Urinary bladder (tissue), 4 donors: ENCODE measurements around the gene PIK3C3. TPM values are rescaled to one million over a fixed set of nuclear protein-coding genes. Genes with fewer than 3 reads are reported as not detected.
"Not testable (repeated sequence)": the region's sequence is repeated elsewhere in the genome, so short reads cannot be mapped to it uniquely, and the experiment has no call there.

ENCODE experiments used
- DNase-seq: peaks from one replicate; pipeline ENCODE4 v3.0.0-alpha.2; 2015; ENCODE audit errors: extremely low spot score
- H3K27ac ChIP-seq: one replicate; pipeline ENCODE4 v1.5.1; 2013; ENCODE audit warnings: low read depth, mild to moderate bottlenecking, moderate library complexity
- H3K36me3 ChIP-seq: one replicate; pipeline ENCODE4 v1.6.1; 2013; ENCODE audit warnings: mild to moderate bottlenecking, moderate library complexity; ENCODE audit not compliant: insufficient read depth
- H3K4me1 ChIP-seq: one replicate; pipeline ENCODE4 v1.6.1; 2013; ENCODE audit warnings: mild to moderate bottlenecking, moderate library complexity; ENCODE audit not compliant: insufficient read depth
- H3K4me3 ChIP-seq: one replicate; pipeline ENCODE4 v1.5.1; 2013; ENCODE audit warnings: low read depth, low read length
- WGBS: extraction: QIAGEN DNeasy Blood & Tissue Kit; methylation state at CpG from one replicate; pipeline ENCODE4 v1.1.7; 2013; 5-methylcytosine and 5-hydroxymethylcytosine counted together
- polyA plus RNA-seq: library from polyadenylated mRNA; stranded (reverse); fragments of 200-250 nt; gene quantifications from one replicate; pipeline ENCODE4 v1.2.3, GENCODE V29; 2013
- total RNA-seq: library from RNA; depleted of rRNA; stranded (reverse); fragments of >200 nt; gene quantifications from one replicate; pipeline ENCODE4 v1.2.3, GENCODE V29; 2014
- donor health status: healthy with polysubstance abuse.
- donor health status: healthy.

PIK3C3 gene
- total and polyA plus RNA-seq, 2 donors, result 24.9 to 82.9 TPM

DNA sequence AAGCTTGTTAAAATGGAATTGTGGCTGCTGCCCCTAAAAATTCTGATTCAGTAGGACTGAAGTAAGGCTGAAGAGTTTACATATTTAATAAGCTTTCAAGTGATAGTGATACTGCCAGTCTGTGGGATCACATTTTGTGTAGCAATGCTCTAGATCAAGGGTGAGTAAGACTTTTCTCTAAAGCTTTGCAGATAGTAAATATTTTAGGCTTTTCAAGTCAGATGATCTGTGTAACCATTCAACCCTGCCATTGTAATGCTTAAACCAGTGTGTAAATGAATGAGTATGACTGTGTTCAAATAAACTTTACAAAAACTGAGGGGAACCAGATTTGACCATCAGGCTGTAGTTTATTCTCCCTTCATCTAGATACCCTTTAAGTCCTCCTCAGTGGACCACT lies 92.7 kb downstream of the PIK3C3 start:
- H3K4me3 ChIP-seq, result no peak overlapping the region
- no peak overlapping the region for H3K27ac ChIP-seq
- no peak for DNase-seq
- H3K36me3 ChIP-seq, result no peaks in the 10 kb centered on the region
- H3K4me1 ChIP-seq, result no peaks in the 10 kb centered on the region

DNA sequence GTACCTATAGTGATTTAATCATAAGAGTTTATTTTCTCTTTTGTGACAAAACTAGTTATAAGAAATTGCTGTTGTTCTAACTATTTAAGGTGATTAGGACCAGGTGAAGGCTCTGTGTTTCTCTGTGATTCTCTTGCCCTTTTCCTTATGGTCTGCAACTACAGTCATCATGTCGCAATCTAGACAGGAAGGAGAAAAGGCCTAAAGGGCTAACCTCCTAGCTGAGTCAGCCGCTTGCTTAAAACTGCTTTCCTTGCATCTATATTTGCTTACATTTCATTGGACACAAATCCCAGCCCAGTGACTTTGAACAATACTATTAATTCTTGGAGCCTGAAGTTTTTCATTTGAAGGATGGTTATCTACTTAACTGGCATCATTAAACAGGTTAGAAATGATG lies 93.1 kb downstream of the PIK3C3 start:
- no peak for DNase-seq
- Histone ChIP-seq H3K4me3 (no peak overlapping the region), H3K4me1 (no peaks in the 10 kb centered on the region), H3K36me3 (no peaks in the 10 kb centered on the region), H3K27ac (no peak overlapping the region)
- 70% methylated on average over 2 of the region's 2 CpGs for WGBS

DNA sequence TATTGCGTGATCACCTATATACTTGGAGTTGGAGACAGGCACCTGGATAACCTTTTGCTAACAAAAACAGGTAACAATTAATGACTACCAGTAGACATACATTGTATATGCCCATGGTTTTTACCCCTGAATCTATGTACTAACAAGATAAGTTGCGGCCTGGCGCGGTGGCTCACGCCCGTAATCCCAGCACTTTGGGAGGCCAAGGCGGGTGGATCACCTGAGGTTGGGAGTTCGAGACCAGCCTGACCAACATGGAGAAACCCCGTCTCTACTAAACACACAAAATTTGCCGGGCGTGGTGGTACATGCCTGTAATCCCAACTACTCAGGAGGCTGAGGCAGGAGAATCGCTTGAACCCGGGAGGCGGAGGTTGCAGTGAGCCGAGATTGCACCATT lies 94.5 kb downstream of the PIK3C3 start:
- H3K27ac ChIP-seq, H3K4me1 ChIP-seq, H3K4me3 ChIP-seq, H3K36me3 ChIP-seq, DNase-seq: not testable (repeated sequence)
- WGBS, result 98% methylated on average over 15 of the region's 15 CpGs

DNA sequence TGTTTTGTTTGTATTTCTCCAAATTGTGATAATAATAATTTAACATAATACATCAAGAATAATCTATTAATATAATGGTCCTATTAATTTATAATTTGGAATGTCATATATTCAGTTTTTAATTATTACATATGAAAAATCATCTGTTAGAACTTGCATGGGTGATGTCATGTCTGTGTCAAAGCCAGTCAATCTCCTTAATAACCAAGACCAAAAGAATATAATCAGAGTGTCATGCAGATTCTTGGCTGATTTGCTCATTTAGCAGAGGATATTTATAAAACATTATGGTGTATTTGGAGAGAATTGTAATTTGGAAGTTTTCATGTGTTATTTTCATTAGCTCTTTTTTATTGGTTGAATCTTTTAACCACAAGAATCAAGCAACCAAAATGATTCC lies 96.4 kb downstream of the PIK3C3 start:
- no peak for DNase-seq
- Histone ChIP-seq H3K36me3 (no peaks in the 10 kb centered on the region), H3K27ac (no peak overlapping the region)

DNA sequence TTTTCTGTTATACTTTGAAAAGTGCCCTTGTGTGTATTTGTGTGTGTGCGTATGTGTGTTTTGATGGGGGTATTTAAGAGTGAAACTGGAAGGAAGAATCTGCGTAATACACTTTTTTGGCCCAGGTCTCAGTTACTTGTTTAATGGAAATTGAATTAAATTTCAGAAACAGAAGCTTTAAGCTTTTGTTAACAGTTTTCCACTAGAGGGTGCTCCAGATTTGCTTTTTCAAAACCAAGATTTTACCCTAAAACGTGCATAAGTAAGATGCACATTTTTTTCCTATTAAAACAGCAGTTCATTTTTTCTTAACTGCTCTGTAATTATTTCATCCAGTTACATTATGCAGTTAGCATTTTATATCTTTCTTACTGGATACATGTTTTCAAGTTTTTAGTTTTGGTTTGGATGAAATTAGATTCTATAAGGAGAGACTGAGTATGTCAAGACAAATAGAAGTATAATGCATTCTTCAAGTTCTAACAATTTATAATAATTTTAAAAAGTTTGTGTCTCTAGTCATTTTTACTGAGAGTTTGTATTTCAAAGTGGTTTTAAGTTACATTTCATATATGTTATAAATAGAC lies 97.2 kb downstream of the PIK3C3 start:
- WGBS, result 66% methylated on average over 3 of the region's 3 CpGs
- no peak for DNase-seq
- no peaks in the 10 kb centered on the region for H3K36me3 ChIP-seq
- no peak overlapping the region for H3K27ac ChIP-seq
- H3K4me3 ChIP-seq, result no peak overlapping the region
- H3K4me1 ChIP-seq, result no peaks in the 10 kb centered on the region

More for the DNA sequence above, 96.4 kb downstream of the PIK3C3 start:
- no peak overlapping the region for H3K4me3 ChIP-seq
- no peaks in the 10 kb centered on the region for H3K4me1 ChIP-seq

DNA sequence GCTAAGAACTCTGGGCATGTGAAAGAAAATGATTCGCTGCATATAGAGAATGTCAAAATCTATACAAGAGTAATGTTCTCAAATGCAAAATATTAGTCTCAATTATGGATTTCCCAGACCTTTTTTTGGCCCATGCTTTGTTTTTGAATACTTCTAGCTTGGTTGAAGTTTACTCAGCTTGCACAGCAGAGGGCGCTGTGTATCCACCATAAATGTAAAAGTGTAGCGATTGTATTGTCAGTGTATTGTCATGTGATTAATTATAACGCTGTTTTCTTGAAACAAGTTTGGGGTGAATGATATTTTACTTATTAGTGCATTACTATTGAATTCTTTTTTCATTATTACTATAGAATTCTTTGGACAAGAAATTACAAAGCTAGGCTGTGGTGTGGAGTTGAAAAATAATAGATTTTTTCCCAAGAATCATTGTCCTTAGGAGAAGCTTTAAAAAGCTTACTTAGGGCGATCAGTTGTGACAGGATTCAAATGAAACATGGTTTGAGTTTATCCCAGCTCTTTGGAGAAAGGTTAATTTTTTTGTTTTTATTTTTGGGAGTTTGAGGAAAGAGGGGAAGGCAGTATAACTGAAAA lies 98.3 kb downstream of the PIK3C3 start:
- 20% methylated on average over 5 of the region's 5 CpGs for WGBS
- Histone ChIP-seq H3K4me1 (no peaks in the 10 kb centered on the region), H3K36me3 (no peaks in the 10 kb centered on the region), H3K27ac (no peak overlapping the region), H3K4me3 (no peak overlapping the region)
- DNase-seq, result no peak

DNA sequence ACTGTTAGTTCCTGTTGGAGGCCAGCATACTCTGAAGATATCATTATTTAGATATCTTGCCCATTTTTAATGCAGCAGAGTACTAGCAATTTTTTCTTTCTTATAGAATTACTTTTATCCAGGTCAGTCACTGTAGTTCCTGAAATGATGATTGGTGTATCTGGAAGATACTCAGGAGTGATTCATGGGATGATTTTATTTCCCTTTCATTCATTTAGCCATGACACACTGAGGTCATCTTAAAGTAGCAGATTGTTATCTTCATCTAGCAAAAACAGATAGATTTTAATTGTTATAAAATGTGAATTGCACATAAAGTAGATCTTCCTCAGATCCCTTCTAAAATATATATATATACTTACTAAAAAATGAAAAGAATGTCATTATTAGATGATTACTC lies 109.1 kb downstream of the PIK3C3 start:
- DNase-seq, result no peak
- H3K36me3 ChIP-seq, result peaks cover 6% of the 10 kb centered on the region
- no peak overlapping the region for H3K4me3 ChIP-seq
- no peak overlapping the region for H3K27ac ChIP-seq
- H3K4me1 ChIP-seq, result no peaks in the 10 kb centered on the region

DNA sequence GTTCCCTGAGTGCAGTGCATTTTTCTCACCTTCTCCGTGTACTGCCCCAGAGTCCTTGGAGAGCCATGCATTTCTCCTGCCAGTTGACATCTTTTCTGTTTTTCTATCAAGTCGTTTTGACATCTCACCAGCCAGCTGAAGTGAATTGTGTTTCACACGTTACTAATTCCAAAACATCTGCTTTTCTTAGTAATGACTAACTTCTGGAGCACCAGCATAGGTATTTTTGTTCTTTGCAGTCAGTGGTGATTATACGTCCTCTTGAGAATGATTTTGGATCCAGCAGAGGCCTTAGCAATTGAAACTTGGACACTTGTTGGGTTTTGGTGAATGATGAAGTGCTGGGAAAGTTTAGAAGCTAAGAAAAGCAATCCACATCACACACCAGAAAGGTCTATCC lies 112.5 kb downstream of the PIK3C3 start:
- 87% methylated on average over 4 of the region's 4 CpGs for WGBS
- no peaks in the 10 kb centered on the region for H3K4me1 ChIP-seq
- DNase-seq, result no peak
- H3K4me3 ChIP-seq, result no peak overlapping the region
- H3K27ac ChIP-seq, result no peak overlapping the region
- H3K36me3 ChIP-seq, result peaks cover 4% of the 10 kb centered on the region

DNA sequence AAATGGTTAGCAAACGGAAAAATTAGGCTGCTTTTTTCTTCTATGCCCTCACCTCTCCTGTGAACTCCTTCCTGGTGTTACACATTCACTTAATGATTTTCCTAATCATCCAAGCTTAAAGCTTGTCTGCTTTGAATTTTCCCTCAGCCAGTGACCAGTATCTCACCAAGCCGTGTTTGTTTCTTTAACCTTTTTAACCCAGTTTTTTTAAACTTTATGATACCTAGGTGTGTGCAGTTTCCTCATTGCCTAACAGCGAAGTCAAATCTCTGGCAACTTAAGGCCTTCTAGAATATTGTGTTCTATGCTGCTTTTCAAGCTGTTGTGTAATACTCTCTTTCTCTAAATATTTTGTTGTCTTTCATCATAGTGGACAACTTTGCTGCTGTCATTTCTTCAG lies 113.0 kb downstream of the PIK3C3 start:
- no peak for DNase-seq
- WGBS, result 84% methylated on average over 3 of the region's 3 CpGs
- no peak overlapping the region for H3K27ac ChIP-seq

DNA sequence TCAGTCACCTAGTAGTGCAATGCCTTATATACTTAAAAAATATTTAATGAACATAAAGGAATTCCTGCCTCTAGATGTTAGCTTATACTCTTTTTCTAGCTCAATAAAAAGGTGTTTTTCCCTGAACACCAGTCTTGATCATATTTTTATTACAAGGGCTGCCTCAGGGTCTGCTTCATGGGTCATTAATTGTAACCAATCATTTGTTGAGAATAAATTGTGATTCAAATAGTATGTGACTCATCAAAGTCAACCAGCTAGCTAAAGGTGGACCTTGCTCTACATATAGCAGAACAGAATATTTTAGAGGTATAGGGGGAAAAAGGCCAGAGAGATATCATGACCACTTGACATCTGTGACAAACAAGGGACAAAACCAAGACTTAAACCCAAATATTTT lies 114.0 kb downstream of the PIK3C3 start:
- Histone ChIP-seq H3K4me1 (no peaks in the 10 kb centered on the region), H3K27ac (no peak overlapping the region), H3K36me3 (peaks cover 4% of the 10 kb centered on the region), H3K4me3 (no peak overlapping the region)
- DNase-seq, result no peak

More for the DNA sequence above, 113.0 kb downstream of the PIK3C3 start:
- Histone ChIP-seq H3K4me3 (no peak overlapping the region), H3K4me1 (no peaks in the 10 kb centered on the region), H3K36me3 (peaks cover 4% of the 10 kb centered on the region)

DNA sequence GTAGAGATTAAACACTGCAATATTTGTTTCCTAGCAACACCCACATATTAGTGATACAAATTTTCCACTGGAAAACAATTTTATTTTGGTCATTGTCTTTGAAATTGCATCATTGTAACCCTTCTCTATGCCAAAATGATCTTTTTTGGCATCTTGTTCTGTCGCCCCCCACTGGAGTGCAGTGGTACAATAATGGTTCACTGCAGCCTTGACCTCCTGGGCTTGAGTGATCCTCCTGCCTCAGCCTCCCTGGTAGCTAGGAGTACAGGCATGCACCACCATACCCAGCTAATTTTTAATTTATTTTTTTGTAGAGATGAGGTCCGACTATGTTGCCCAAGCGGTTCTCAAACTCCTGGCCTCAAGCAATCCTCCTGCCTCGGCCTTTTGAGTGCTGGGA lies 117.4 kb downstream of the PIK3C3 start:
- no peaks in the 10 kb centered on the region for H3K4me1 ChIP-seq
- DNase-seq, result no peak
- 99% methylated on average over 4 of the region's 4 CpGs for WGBS
- peaks cover 4% of the 10 kb centered on the region for H3K36me3 ChIP-seq
- no peak overlapping the region for H3K27ac ChIP-seq
- H3K4me3 ChIP-seq, result no peak overlapping the region

DNA sequence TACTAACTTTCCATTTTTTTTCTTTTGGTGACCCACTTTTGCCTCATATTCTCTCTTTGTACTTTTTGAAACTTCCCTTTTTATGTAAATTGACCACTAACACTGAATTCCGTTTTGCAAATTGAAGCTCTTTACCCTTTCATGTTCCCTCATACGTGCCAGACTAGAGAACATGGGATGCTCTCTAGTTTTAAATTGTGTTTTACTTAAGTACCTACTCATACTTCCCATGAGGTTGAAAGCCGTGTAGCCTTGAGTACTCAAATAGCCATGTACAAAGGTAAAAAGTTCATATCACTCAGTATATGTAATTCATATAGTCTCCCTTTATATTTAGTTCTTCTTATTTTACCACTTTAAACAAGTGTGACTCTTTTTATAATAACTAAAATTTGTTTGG lies 119.7 kb downstream of the PIK3C3 start:
- WGBS, result 85% methylated on average over 3 of the region's 3 CpGs
- no peak overlapping the region for H3K27ac ChIP-seq

DNA sequence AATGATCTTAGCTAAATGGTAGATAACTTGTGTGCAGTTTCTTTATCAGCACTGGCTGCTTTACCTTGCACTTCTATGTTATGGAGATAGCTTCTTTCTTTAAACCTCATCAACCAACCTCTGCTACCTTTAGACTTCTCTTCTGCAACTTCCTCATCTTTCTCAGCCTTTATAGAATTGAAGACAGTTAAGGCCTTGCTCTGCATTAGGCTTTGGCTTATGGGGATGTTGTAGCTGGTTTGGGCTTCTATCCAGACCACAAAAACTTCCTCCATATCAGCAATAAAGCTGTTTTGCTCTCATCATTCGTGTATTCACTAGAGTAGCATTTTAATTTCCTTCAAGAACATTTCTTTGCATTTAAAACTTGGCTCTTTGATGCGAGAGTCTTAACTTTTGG lies 123.7 kb downstream of the PIK3C3 start:
- H3K27ac ChIP-seq, result no peak overlapping the region
- no peaks in the 10 kb centered on the region for H3K4me1 ChIP-seq
- H3K36me3 ChIP-seq, result peaks cover 2% of the 10 kb centered on the region
- WGBS, result 69% methylated on average over 2 of the region's 2 CpGs
- no peak overlapping the region for H3K4me3 ChIP-seq
- no peak for DNase-seq

More for the DNA sequence above, 119.7 kb downstream of the PIK3C3 start:
- Histone ChIP-seq H3K4me1 (no peaks in the 10 kb centered on the region), H3K4me3 (no peak overlapping the region), H3K36me3 (peaks cover 2% of the 10 kb centered on the region)
- DNase-seq, result no peak

DNA sequence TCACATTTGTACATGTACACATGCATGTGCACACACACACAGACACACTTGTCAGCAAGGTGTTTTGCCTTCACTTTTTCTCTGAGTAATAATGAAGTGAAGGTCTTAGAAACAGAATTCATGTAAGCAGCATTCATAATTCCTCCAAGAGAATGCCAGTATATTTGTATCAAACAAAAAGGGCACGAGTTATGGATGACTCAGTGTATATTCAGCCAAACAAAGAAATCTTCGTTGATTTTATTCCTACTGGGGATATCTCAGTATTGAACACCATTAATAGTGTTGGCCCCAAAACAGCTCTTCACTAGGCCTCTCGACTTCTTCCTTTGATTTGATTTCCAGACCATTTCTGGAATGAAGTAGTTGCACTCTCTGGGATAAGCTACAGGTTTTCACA lies 125.3 kb downstream of the PIK3C3 start:
- Histone ChIP-seq H3K36me3 (peaks cover 2% of the 10 kb centered on the region), H3K4me3 (no peak overlapping the region), H3K4me1 (no peaks in the 10 kb centered on the region), H3K27ac (no peak overlapping the region)
- no peak for DNase-seq
- WGBS, result 75% methylated on average over 3 of the region's 3 CpGs
